Right lobe of liver (tissue), 6 donors: Measurements from ENCODE around the gene CD1C. TPM values are rescaled to one million over a fixed set of nuclear protein-coding genes. Genes with fewer than 3 reads are reported as not detected.

Experiments used
- ATAC-seq, 4 donors: fragments of 200-7000 bp; cut with Tn5 transposase; one replicate each; pipeline ENCODE4 v1.9.1; 2020; ENCODE audit warnings: mild to moderate bottlenecking in 4 of 4, moderate library complexity in 4 of 4
- DNase-seq, 3 donors: peaks; one replicate each; pipeline ENCODE4 v3.0.0-alpha.2; 2020
- H3K27ac ChIP-seq, 3 donors: fragments of 200-600 bp; one replicate each; pipeline ENCODE4 v1.8.0; 2022
- H3K27me3 ChIP-seq, 2 donors: fragments of 200-600 bp; one replicate each; pipeline ENCODE4 v1.8.0; 2022
- H3K36me3 ChIP-seq, 4 donors: fragments of 200-600 bp; sonication (generic) in 1 of 4; one replicate each; pipeline versions ENCODE4 v1.5.1 to v1.8.0; 2017 to 2022; ENCODE audit warnings: control low read depth in 1 of 4
- H3K4me1 ChIP-seq, 4 donors: fragments of 200-600 bp; sonication (generic) in 1 of 4; one replicate each; pipeline versions ENCODE4 v1.5.1 to v1.8.0; 2017 to 2022; ENCODE audit warnings: control low read depth in 1 of 4
- H3K4me3 ChIP-seq, 3 donors: fragments of 200-600 bp; one replicate each; pipeline ENCODE4 v1.8.0; 2022
- H3K9me3 ChIP-seq, 4 donors: fragments of 200-600 bp; sonication (generic) in 1 of 4; one replicate each; pipeline versions ENCODE4 v1.5.1 to v1.8.0; 2017 to 2022; ENCODE audit warnings: control low read depth in 1 of 4
- CTCF ChIP-seq, 4 donors: fragments of 200-600 bp in 3 of 4; fragments of 450-650 bp in 1 of 4; IDR thresholded peaks; one replicate each; pipeline versions ENCODE4 v1.5.1 to v1.8.0; 2016 to 2022; ENCODE audit warnings: antibody characterized with exemption in 4 of 4, mild to moderate bottlenecking in 2 of 4
- POLR2A ChIP-seq: fragments of 450-650 bp; IDR thresholded peaks from one replicate; pipeline ENCODE4 v1.6.1; 2017; ENCODE audit warnings: antibody characterized with exemption, mild to moderate bottlenecking
- WGBS: methylation state at CpG from one replicate; pipeline ENCODE4 v1.1.6; 2018; ENCODE audit warnings: low coverage, low lambda C conversion rate; ENCODE audit not compliant: insufficient coverage; ENCODE audit errors: missing lambda C conversion rate; 5-methylcytosine and 5-hydroxymethylcytosine counted together
- intact Hi-C, 2 donors: fragments of 100-400 bp; cut with DNase I; formaldehyde crosslinking; loops; one replicate each; pipeline versions ENCODE4 v1.11.2 to v1.14.1; 2022
- total RNA-seq, 6 experiments: library from RNA; depleted of rRNA in 2 of 6; stranded (reverse); fragments of >200 nt in 2 of 6; fragmentation: NEBNext Ultra II Directional in 3 of 6; extraction: Animal tissue kit (Norgen Biotek cat#: 25700) in 3 of 6; gene quantifications; one replicate each; pipeline versions ENCODE4 v1.1.0 to v1.2.4, GENCODE V29; 2016 to 2023
- donor health status: DM: no; HTN: yes; CAD: no.
- donor health status: DM: no; HTN: no; CAD: no.
- donor health status: DM: no; HTN: no; CAD: no.
- donor health status: DM: no; HTN: yes; CAD: no.
- donor health status: DM: no; HTN: yes; CAD: no.

The CD1C gene
- total RNA-seq, 6 experiments from 2014 or later: 0.24 to 0.60 (median 0.31) TPM; not detected in 3

GRCh38 chr1:158285756-158286241 is 3.9 kb upstream of the CD1C start:
- ATAC-seq (peak; percentile 69 to 81 (median 78)), DNase-seq (peak in 2 of 3 donors; percentile 30 to 51)
- H3K4me3 ChIP-seq: no peak overlapping the region

GRCh38 chr1:158286487-158286886 is 3.2 kb upstream of the CD1C start:
- TF ChIP-seq CTCF (IDR thresholded peaks at IDR 0.05) (no peak), POLR2A (no peak)
- 55% methylated on average over 4 of the region's 4 CpGs for WGBS
- DNase-seq (no peak), ATAC-seq (no peak)
- intact Hi-C loops: no loop called here
- Histone ChIP-seq H3K4me1 (no peaks in the 10 kb centered on the region), H3K9me3 (no peaks in the 10 kb centered on the region), H3K36me3 (no peaks in the 10 kb centered on the region), H3K27me3 (peaks cover 0 to 12% of the 10 kb centered on the region in 2 donors), H3K4me3 (no peak overlapping the region), H3K27ac (no peak overlapping the region)

More at GRCh38 chr1:158285756-158286241, 3.9 kb upstream of the CD1C start:
- Histone ChIP-seq H3K27ac (no peak overlapping the region), H3K27me3 (peaks cover 0 to 12% of the 10 kb centered on the region in 2 donors), H3K36me3 (no peaks in the 10 kb centered on the region), H3K9me3 (no peaks in the 10 kb centered on the region), H3K4me1 (no peaks in the 10 kb centered on the region)
- intact Hi-C loops: no loop called here
- no peak for TF ChIP-seq POLR2A
- TF ChIP-seq CTCF (IDR thresholded peaks at IDR 0.05): no peak
- 12% methylated on average over 7 of the region's 7 CpGs for WGBS

GRCh38 chr1:158286941-158287346 is 2.8 kb upstream of the CD1C start:
- Histone ChIP-seq H3K36me3 (no peaks in the 10 kb centered on the region), H3K4me3 (no peak overlapping the region), H3K4me1 (no peaks in the 10 kb centered on the region), H3K27ac (no peak overlapping the region), H3K9me3 (no peaks in the 10 kb centered on the region), H3K27me3 (peaks cover 0 to 12% of the 10 kb centered on the region in 2 donors)
- TF ChIP-seq POLR2A (no peak), CTCF (IDR thresholded peaks at IDR 0.05) (no peak)
- DNase-seq (no peak), ATAC-seq (no peak)
- WGBS: 67% methylated on average over 1 of the region's 1 CpG
- intact Hi-C loops: no loop called here

GRCh38 chr1:158290321-158290844 is 660 bp downstream of the CD1C start:
- WGBS: 46% methylated on average over 5 of the region's 5 CpGs
- no peaks in the 10 kb centered on the region for H3K36me3 ChIP-seq
- no peaks in the 10 kb centered on the region for H3K9me3 ChIP-seq
- no peak for DNase-seq
- peak in 3 of 4 donors; percentile 19 to 39 (median 30) for ATAC-seq
- H3K27me3 ChIP-seq: peaks cover 0 to 2% of the 10 kb centered on the region in 2 donors
- intact Hi-C loops: no loop called here
- TF ChIP-seq CTCF (IDR thresholded peaks at IDR 0.05) (no peak), POLR2A (no peak)
- H3K4me1 ChIP-seq: no peaks in the 10 kb centered on the region
- no peak overlapping the region for H3K27ac ChIP-seq
- H3K4me3 ChIP-seq: no peak overlapping the region
